ENCODE data around the gene GPSM1. TPM values are rescaled to one million over a fixed set of nuclear protein-coding genes. Genes with fewer than 3 reads are reported as not detected.

The GPSM1 gene
- total RNA-seq, 2 donors from 2014 or later = 2.3 to 3.4 TPM

DNA sequence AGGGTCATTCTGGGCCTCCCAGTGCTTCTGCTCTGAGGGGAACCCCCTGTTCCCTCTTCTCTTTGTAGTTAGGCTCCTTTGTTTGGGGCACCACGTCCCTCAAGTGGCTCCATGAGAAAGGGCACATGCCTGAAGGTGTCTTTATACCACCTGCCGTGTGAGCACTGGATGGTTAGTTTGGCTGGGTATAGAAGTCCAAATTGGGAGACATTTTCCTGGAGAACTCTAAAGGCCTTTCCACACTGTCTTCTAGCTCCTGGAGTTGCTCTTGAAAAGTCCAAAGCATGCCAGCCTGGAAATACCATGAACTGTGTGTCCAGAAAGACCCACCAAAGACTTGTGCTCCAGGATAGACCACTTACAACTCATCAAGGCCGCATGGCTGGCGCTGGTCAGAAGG is 12.4 kb upstream of the GPSM1 start:
- Histone ChIP-seq H3K36me3 (no peaks in the 10 kb centered on the region), H3K9me3 (no peaks in the 10 kb centered on the region), H3K9ac (ENCODE audit: low read depth in 2 of 2, low read length in 2 of 2) (no peak overlapping the region), H3K4me3 (no peak overlapping the region), H3K27me3 (no peaks in the 10 kb centered on the region), H3K27ac (no peak overlapping the region), H3K4me1 (peaks cover 7% of the 10 kb centered on the region)
- DNase-seq = no peak
- intact Hi-C loops (cut with DNase I) = no loop called here
- TF ChIP-seq, protein P1, sequence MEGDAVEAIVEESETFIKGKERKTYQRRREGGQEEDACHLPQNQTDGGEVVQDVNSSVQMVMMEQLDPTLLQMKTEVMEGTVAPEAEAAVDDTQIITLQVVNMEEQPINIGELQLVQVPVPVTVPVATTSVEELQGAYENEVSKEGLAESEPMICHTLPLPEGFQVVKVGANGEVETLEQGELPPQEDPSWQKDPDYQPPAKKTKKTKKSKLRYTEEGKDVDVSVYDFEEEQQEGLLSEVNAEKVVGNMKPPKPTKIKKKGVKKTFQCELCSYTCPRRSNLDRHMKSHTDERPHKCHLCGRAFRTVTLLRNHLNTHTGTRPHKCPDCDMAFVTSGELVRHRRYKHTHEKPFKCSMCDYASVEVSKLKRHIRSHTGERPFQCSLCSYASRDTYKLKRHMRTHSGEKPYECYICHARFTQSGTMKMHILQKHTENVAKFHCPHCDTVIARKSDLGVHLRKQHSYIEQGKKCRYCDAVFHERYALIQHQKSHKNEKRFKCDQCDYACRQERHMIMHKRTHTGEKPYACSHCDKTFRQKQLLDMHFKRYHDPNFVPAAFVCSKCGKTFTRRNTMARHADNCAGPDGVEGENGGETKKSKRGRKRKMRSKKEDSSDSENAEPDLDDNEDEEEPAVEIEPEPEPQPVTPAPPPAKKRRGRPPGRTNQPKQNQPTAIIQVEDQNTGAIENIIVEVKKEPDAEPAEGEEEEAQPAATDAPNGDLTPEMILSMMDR (IDR thresholded peaks at IDR 0.05) = no peak

DNA sequence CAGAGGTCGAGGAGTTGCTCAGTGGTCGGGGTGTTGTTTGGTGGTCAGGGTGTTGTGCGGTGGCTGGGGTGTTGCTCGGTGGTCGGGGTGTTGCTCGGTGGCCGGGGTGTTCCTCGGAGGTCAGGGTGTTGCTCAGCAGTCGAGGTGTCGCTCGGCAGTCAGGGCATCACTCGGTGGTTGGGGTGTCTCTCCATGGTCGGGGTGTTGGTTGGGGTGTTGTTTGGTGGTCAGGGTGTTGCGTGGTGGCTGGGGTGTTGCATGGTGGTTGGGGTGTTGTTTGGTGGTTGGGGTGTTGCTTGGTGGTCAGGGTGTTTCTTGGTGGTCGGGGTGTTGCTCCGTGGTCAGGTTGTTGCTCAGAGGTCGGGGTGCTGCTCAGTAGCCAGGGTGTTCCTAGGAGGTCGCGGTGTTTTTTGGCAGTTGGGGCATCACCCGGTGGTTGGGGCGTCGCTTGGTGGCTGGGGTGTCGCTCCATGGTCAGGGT is 11.0 kb upstream of the GPSM1 start:
- Histone ChIP-seq H3K9ac (ENCODE audit: low read depth in 2 of 2, low read length in 2 of 2) (no peak overlapping the region), H3K27ac (no peak overlapping the region), H3K9me3 (no peaks in the 10 kb centered on the region), H3K4me3 (no peak overlapping the region), H3K27me3 (no peaks in the 10 kb centered on the region), H3K36me3 (no peaks in the 10 kb centered on the region), H3K4me1 (peaks cover 5% of the 10 kb centered on the region)
- DNase-seq = no peak
- TF ChIP-seq, protein P1 (IDR thresholded peaks at IDR 0.05) = no peak
- intact Hi-C loops (cut with DNase I) = no loop called here

DNA sequence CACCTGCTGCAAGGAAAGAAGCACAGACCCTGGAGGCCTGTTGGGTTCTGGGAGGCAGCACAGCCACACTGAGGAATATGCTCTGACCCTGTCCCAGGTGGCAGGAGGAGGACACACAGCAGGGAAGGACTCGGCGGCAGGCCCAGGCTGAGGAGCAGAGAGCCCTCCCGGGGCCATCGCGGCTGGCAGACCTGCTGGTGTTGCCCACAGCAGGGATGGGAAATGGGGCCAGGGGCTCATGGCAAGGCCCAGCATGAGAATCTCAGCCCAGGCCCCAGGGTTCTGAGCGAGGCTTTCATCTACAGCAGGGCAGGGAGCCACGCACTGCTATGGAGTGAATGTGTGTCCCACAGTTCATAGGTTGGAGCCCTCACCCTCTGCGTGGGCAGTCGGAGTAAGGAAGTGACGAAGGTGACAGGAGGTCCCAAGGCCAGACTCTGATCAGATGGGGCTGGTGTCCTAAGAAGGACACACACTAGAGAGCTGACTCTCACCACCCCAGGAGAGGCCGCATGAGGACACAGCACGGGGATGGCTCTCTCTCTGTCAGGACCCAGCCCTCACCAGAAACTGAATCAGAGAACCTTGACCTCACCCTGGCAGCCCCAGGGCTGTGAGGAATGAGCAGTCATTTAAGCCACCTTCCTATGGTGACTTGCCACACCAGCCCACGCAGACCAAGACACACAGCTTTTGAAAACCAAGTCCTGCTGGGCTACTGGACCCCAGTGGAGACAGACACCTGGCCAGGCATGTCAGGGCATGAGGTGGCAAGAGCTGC is 10.3 kb upstream of the GPSM1 start:
- no peak overlapping the region for H3K4me3 ChIP-seq
- H3K9me3 ChIP-seq = no peaks in the 10 kb centered on the region
- intact Hi-C loops (cut with DNase I) = no loop called here
- TF ChIP-seq, protein P1 (IDR thresholded peaks at IDR 0.05) = no peak
- no peak overlapping the region for H3K9ac ChIP-seq (ENCODE audit: low read depth in 2 of 2, low read length in 2 of 2)
- no peak for DNase-seq
- H3K36me3 ChIP-seq = no peaks in the 10 kb centered on the region
- no peaks in the 10 kb centered on the region for H3K27me3 ChIP-seq
- H3K4me1 ChIP-seq = no peaks in the 10 kb centered on the region
- H3K27ac ChIP-seq = no peak overlapping the region

DNA sequence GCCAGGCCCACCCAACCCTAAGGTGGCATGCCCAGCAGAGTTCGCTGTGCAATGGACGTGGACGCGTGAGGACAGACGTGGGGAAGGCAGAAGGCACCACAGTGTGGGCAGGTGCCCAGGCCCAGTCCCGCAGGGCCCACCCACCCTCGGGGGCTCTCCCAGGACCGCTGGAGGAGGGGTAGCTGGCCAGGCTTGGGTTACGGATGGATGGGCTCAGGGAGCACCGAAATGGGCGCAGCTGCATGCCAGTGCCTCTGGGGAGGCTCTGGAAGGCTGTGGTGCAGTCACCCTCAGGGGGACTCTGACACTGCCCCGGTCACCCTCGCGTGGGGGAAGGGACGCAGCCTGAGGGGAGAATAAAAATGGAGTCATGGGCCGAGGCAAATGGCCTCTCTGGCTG is 9.6 kb upstream of the GPSM1 start:
- Histone ChIP-seq H3K27ac (no peak overlapping the region), H3K9ac (ENCODE audit: low read depth in 2 of 2, low read length in 2 of 2) (no peak overlapping the region), H3K4me3 (no peak overlapping the region), H3K36me3 (no peaks in the 10 kb centered on the region), H3K9me3 (no peaks in the 10 kb centered on the region), H3K4me1 (no peaks in the 10 kb centered on the region), H3K27me3 (no peaks in the 10 kb centered on the region)
- no peak for DNase-seq
- TF ChIP-seq, protein P1 (IDR thresholded peaks at IDR 0.05) = no peak
- intact Hi-C loops (cut with DNase I) = no loop called here

DNA sequence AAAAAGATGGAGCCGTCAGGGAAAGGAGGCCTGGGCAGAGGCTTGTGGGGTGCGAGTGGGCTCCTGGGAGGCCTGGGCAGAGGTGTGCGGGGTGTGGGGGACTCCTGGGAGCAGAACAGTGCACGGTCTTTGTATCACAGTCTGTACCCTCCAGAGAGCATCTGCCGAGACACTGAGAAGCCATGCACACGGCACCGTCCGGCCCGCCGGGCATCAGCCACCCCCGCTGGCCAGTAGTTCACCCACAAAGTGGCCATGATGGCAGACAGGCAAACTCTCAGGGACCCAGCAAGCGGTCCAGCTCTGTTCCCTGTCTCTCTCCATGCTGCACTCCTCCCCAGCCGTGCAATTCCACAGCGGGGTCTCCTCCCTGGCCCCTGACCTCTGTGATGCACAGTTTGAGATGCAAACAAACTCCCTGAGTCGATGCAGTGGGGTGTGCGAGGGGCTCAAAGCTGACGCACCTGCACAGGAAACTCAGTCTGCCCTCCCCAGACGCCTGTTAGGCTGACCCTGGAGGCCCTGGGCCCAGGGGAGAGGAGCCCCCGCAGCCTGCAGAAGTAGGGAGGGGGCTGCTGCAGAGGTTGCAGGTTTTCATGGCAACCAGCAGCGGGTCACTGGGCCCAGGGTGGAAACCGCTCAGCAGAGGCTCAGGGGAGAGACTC is 9.1 kb upstream of the GPSM1 start:
- TF ChIP-seq, protein P1 (IDR thresholded peaks at IDR 0.05) = no peak
- Histone ChIP-seq H3K27me3 (no peaks in the 10 kb centered on the region), H3K9me3 (no peaks in the 10 kb centered on the region), H3K4me1 (no peaks in the 10 kb centered on the region), H3K27ac (no peak overlapping the region), H3K9ac (ENCODE audit: low read depth in 2 of 2, low read length in 2 of 2) (no peak overlapping the region), H3K4me3 (no peak overlapping the region), H3K36me3 (no peaks in the 10 kb centered on the region)
- DNase-seq = no peak
- intact Hi-C loops (cut with DNase I) = no loop called here
